T-helper 1 cell treated with Interleukin-12 subunit alpha and Interleukin-12 subunit beta and Interleukin-4 antibody, amounts not matched to agents 30 μg/mL and 1 μg/mL, for 36 hours (primary cell): ENCODE measurements around the gene CAVIN4.

Source experiments
- H3K27ac Mint-ChIP-seq: one replicate; pipeline ENCODE4 v1.8.0; 2021; ENCODE audit warnings: mild to moderate bottlenecking, mixed read lengths
- H3K27me3 Mint-ChIP-seq: one replicate; pipeline ENCODE4 v1.8.0; 2021; ENCODE audit warnings: low read depth, mixed read lengths
- H3K36me3 Mint-ChIP-seq: one replicate; pipeline ENCODE4 v1.8.0; 2021; ENCODE audit warnings: low read depth, mixed read lengths
- H3K4me1 Mint-ChIP-seq: one replicate; pipeline ENCODE4 v1.8.0; 2021; ENCODE audit warnings: low read depth, mixed read lengths
- H3K4me3 Mint-ChIP-seq: one replicate; pipeline ENCODE4 v1.8.0; 2021; ENCODE audit warnings: mild to moderate bottlenecking, moderate library complexity, mixed read lengths
- H3K9me3 Mint-ChIP-seq: one replicate; pipeline ENCODE4 v1.8.0; 2021; ENCODE audit warnings: mixed read lengths

The CAVIN4 gene

DNA sequence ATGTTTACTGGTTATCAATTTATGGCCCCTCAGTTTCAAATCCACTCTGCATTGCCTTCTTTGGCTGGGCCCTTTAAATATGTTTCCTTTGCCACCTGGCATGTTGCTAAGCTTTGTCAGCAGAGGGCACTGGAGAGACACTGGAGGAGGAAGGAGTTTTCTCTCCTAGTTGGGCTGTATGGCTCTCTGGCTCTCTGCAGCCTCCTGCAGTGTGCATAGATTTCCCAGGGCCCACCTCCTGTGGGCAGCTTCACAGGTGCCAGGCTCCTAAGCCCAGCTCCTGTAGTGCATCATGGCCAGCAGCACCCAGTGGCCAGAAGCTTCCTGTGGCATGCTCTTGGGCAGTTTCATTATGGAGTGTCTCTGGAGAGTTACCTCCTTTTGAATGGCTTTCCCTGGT lies 23.3 kb downstream of the CAVIN4 start:
- Mint-ChIP-seq H3K9me3 (no peaks in the 10 kb centered on the region), H3K27ac (no peak overlapping the region), H3K36me3 (no peaks in the 10 kb centered on the region), H3K4me3 (no peak overlapping the region), H3K4me1 (peaks cover 10% of the 10 kb centered on the region), H3K27me3 (peaks cover 14% of the 10 kb centered on the region)

GRCh38 chr9:100602342-100602801 lies 24.5 kb downstream of the CAVIN4 start:
- no peaks in the 10 kb centered on the region for H3K9me3 Mint-ChIP-seq
- peaks cover 10% of the 10 kb centered on the region for H3K4me1 Mint-ChIP-seq
- no peak overlapping the region for H3K4me3 Mint-ChIP-seq
- peaks cover 10% of the 10 kb centered on the region for H3K27me3 Mint-ChIP-seq
- no peaks in the 10 kb centered on the region for H3K36me3 Mint-ChIP-seq
- no peak overlapping the region for H3K27ac Mint-ChIP-seq

DNA sequence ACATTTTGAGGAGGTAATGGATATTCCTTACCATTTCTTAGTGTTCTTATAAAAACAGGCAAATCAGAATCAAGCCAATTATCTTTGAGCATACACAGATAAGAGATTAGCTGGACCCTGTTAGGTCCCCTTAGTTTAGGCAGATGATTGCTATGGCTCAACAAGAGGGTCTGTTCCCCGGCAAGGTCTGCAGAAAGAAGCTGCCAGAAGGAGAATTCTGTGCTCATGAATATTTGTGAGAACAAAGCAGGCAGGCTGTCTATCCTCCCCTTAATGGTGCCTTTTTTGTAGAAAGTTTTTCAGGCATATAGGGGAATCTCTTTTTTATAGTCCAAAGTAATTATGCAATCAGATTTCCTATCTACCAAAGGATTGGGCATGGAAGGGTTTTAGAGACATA lies 27.5 kb downstream of the CAVIN4 start:
- Mint-ChIP-seq H3K36me3 (no peaks in the 10 kb centered on the region), H3K27ac (no peak overlapping the region), H3K4me1 (no peaks in the 10 kb centered on the region), H3K27me3 (no peaks in the 10 kb centered on the region), H3K9me3 (no peaks in the 10 kb centered on the region), H3K4me3 (no peak overlapping the region)

GRCh38 chr9:100619194-100619593 lies 41.3 kb downstream of the CAVIN4 start:
- Mint-ChIP-seq H3K27ac (no peak overlapping the region), H3K4me1 (no peaks in the 10 kb centered on the region), H3K4me3 (no peak overlapping the region), H3K27me3 (no peaks in the 10 kb centered on the region), H3K36me3 (no peaks in the 10 kb centered on the region), H3K9me3 (peaks cover 15% of the 10 kb centered on the region)

- H3K36me3 Mint-ChIP-seq: no peaks in the 10 kb centered on the region
- H3K27me3 Mint-ChIP-seq: no peaks in the 10 kb centered on the region
- H3K4me1 Mint-ChIP-seq: no peaks in the 10 kb centered on the region
- no peak overlapping the region for H3K27ac Mint-ChIP-seq
- peaks cover 15% of the 10 kb centered on the region for H3K9me3 Mint-ChIP-seq
- no peak overlapping the region for H3K4me3 Mint-ChIP-seq
These were observed 41.8 kb downstream of the CAVIN4 start for GRCh38 chr9:100619665-100620064.

- H3K27me3 Mint-ChIP-seq: no peaks in the 10 kb centered on the region
These were observed 46.1 kb downstream of the CAVIN4 start for GRCh38 chr9:100623969-100624368.

DNA sequence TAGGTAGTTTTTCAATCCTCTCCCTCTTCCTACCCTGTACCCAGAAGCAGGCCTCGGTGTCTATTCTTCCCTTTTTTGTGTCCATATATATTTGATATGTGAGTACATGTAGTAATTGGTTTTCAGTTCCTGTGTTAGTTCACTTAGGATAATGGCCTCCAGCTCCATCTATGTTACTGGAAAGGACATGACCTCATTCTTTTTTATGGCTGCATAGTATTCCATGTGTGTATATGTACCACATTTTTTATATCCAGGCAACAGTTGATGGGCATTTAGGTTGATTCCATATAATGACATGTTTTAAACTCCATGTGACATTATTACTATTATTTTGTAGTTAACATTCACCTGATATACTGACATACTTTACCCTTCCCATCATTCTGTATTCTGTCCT lies 49.1 kb downstream of the CAVIN4 start:
- Mint-ChIP-seq H3K36me3 (no peaks in the 10 kb centered on the region), H3K9me3 (peaks cover 4% of the 10 kb centered on the region), H3K27ac (no peak overlapping the region), H3K4me1 (no peaks in the 10 kb centered on the region), H3K27me3 (no peaks in the 10 kb centered on the region), H3K4me3 (no peak overlapping the region)

More at GRCh38 chr9:100623969-100624368, 46.1 kb downstream of the CAVIN4 start:
- Mint-ChIP-seq H3K27ac (no peak overlapping the region), H3K9me3 (peaks cover 4% of the 10 kb centered on the region), H3K4me1 (no peaks in the 10 kb centered on the region), H3K36me3 (no peaks in the 10 kb centered on the region), H3K4me3 (no peak overlapping the region)

- no peak overlapping the region for H3K4me3 Mint-ChIP-seq
These were observed 59.9 kb downstream of the CAVIN4 start for GRCh38 chr9:100637787-100638186.

More at GRCh38 chr9:100637787-100638186, 59.9 kb downstream of the CAVIN4 start:
- Mint-ChIP-seq H3K36me3 (no peaks in the 10 kb centered on the region), H3K27me3 (peaks cover 4% of the 10 kb centered on the region), H3K4me1 (no peaks in the 10 kb centered on the region), H3K9me3 (no peaks in the 10 kb centered on the region), H3K27ac (no peak overlapping the region)
